GM12878 (cell line): Measurements from ENCODE around the gene DNMBP.
"Not testable (repeated sequence)": the region's sequence is repeated elsewhere in the genome, so short reads cannot be mapped to it uniquely, and the experiment has no call there.

Experiments used
- EED ChIP-seq: sonication (generic); IDR thresholded peaks from 2 replicates; pipeline ENCODE4 v1.6.1; 2016; ENCODE audit warnings: antibody characterized with exemption, low read depth
- EZH2 ChIP-seq: IDR thresholded peaks from 2 replicates; pipeline ENCODE4 v1.6.1; 2012; ENCODE audit warnings: low read depth, mild to moderate bottlenecking, control low read depth, inconsistent platforms, low read length, borderline replicate concordance; ENCODE audit not compliant: control insufficient read depth
- POLR2AphosphoS5 ChIP-seq: IDR thresholded peaks from 2 replicates; pipeline ENCODE4 v1.6.1; 2011; ENCODE audit warnings: mild to moderate bottlenecking, low read length, inconsistent platforms
- RCOR1 ChIP-seq: conservative IDR thresholded peaks from 2 replicates; pipeline ENCODE4 v1.6.1; 2012; ENCODE audit warnings: low read depth, low read length, improper control_type of control experiment
- SMC3 ChIP-seq: IDR thresholded peaks from 2 replicates; pipeline ENCODE4 v1.6.1; 2011; ENCODE audit warnings: low read length, improper control_type of control experiment, borderline replicate concordance
- TARDBP ChIP-seq: IDR thresholded peaks from 2 replicates; pipeline ENCODE4 v1.6.1; 2016; ENCODE audit warnings: borderline replicate concordance
- TF ChIP-seq, protein P1 (sequence below), 3 experiments: IDR thresholded peaks in 2 of 3; conservative IDR thresholded peaks in 1 of 3; 2 replicates each; pipeline ENCODE4 v1.5.1; 2011; ENCODE audit warnings: low read depth in 3 of 3, low read length in 3 of 3, mild to moderate bottlenecking in 3 of 3, control low read depth in 2 of 3, moderate library complexity in 2 of 3, inconsistent platforms in 1 of 3, mixed read lengths in 1 of 3; ENCODE audit not compliant: control insufficient read depth in 2 of 3, insufficient read depth in 1 of 3; ENCODE audit errors: extremely low read depth in 1 of 3
- TF ChIP-seq, protein P2 (sequence below): IDR thresholded peaks from 2 replicates; pipeline ENCODE4 v1.6.1; 2012; ENCODE audit warnings: mild to moderate bottlenecking, low read depth, low read length
- TF ChIP-seq, protein P3 (sequence below): IDR thresholded peaks from 2 replicates; pipeline ENCODE4 v1.6.1; 2012; ENCODE audit warnings: low read length, inconsistent platforms

DNA sequence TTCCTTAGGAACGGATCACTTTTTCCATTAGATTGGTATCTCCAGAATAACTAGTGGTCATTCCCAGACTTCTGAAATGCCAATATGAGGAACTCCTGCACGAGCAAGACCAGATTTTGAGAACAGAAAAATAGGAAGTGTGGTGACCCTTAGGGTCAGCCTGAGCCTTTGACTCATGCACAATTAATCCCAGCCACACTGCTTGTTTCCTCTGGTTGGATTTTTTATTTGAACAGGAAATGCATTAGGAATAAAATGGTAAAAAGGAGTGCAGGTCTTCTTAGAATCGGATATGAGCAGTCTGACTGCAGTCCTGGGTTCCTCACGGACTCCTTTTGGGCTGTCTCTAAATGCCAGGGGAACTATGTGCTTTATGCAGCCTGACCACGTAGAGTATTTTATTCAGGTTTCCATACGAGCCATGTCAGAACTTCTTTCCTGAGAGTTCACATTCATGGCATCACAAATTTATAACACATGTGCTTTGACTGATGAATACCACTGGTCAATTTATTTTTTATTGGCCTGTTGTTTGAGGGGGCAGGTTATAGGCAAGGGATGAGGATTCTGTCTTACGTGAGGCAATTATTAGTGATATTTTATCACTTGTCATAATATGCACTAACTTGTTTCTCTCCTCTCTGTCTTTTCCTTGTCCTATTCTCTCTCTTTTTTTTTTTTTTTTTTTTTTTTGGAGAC, 46.1 kb downstream of the DNMBP start:
- TF ChIP-seq, protein P1, sequence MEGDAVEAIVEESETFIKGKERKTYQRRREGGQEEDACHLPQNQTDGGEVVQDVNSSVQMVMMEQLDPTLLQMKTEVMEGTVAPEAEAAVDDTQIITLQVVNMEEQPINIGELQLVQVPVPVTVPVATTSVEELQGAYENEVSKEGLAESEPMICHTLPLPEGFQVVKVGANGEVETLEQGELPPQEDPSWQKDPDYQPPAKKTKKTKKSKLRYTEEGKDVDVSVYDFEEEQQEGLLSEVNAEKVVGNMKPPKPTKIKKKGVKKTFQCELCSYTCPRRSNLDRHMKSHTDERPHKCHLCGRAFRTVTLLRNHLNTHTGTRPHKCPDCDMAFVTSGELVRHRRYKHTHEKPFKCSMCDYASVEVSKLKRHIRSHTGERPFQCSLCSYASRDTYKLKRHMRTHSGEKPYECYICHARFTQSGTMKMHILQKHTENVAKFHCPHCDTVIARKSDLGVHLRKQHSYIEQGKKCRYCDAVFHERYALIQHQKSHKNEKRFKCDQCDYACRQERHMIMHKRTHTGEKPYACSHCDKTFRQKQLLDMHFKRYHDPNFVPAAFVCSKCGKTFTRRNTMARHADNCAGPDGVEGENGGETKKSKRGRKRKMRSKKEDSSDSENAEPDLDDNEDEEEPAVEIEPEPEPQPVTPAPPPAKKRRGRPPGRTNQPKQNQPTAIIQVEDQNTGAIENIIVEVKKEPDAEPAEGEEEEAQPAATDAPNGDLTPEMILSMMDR (IDR thresholded peaks at IDR 0.05 in 2 of 3, conservative IDR thresholded peaks at IDR 0.05 in 1 of 3; ENCODE audit: control insufficient read depth in 2 of 3, extremely low read depth in 1 of 3, insufficient read depth in 1 of 3, low read depth in 3 of 3, low read length in 3 of 3): not testable (repeated sequence)
- TF ChIP-seq RCOR1, EZH2, TARDBP, EED, POLR2AphosphoS5, SMC3: not testable (repeated sequence)
- TF ChIP-seq, protein P2, sequence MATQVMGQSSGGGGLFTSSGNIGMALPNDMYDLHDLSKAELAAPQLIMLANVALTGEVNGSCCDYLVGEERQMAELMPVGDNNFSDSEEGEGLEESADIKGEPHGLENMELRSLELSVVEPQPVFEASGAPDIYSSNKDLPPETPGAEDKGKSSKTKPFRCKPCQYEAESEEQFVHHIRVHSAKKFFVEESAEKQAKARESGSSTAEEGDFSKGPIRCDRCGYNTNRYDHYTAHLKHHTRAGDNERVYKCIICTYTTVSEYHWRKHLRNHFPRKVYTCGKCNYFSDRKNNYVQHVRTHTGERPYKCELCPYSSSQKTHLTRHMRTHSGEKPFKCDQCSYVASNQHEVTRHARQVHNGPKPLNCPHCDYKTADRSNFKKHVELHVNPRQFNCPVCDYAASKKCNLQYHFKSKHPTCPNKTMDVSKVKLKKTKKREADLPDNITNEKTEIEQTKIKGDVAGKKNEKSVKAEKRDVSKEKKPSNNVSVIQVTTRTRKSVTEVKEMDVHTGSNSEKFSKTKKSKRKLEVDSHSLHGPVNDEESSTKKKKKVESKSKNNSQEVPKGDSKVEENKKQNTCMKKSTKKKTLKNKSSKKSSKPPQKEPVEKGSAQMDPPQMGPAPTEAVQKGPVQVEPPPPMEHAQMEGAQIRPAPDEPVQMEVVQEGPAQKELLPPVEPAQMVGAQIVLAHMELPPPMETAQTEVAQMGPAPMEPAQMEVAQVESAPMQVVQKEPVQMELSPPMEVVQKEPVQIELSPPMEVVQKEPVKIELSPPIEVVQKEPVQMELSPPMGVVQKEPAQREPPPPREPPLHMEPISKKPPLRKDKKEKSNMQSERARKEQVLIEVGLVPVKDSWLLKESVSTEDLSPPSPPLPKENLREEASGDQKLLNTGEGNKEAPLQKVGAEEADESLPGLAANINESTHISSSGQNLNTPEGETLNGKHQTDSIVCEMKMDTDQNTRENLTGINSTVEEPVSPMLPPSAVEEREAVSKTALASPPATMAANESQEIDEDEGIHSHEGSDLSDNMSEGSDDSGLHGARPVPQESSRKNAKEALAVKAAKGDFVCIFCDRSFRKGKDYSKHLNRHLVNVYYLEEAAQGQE: not testable (repeated sequence)
- TF ChIP-seq, protein P3, sequence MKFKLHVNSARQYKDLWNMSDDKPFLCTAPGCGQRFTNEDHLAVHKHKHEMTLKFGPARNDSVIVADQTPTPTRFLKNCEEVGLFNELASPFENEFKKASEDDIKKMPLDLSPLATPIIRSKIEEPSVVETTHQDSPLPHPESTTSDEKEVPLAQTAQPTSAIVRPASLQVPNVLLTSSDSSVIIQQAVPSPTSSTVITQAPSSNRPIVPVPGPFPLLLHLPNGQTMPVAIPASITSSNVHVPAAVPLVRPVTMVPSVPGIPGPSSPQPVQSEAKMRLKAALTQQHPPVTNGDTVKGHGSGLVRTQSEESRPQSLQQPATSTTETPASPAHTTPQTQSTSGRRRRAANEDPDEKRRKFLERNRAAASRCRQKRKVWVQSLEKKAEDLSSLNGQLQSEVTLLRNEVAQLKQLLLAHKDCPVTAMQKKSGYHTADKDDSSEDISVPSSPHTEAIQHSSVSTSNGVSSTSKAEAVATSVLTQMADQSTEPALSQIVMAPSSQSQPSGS: not testable (repeated sequence)
